Measurements from ENCODE around the gene RAB17. TPM values are rescaled to one million over a fixed set of nuclear protein-coding genes. Genes with fewer than 3 reads are reported as not detected.

RAB17 gene
- total RNA-seq, 3 donors from 2014 or later (not counting 1 experiment from before 2014, with no cell fraction given) = not detected

- Histone ChIP-seq H3K36me3 (ENCODE audit: control insufficient read depth, insufficient read depth, low read length) (no peaks in the 10 kb centered on the region), H3K27me3 (ENCODE audit: control insufficient read depth, insufficient read depth, low read length) (no peaks in the 10 kb centered on the region), H3K9me3 (ENCODE audit: control insufficient read depth, insufficient read depth, low read length) (no peaks in the 10 kb centered on the region), H3K27ac (ENCODE audit: low read length) (no peak overlapping the region), H3K4me3 (ENCODE audit: low read length) (no peak overlapping the region), H3K4me1 (ENCODE audit: control insufficient read depth, insufficient read depth, low read length) (no peaks in the 10 kb centered on the region)
- H3K4me3 Mint-ChIP-seq = no peak overlapping the region
- H3K9me3 Mint-ChIP-seq = no peaks in the 10 kb centered on the region
- H3K36me3 Mint-ChIP-seq = no peaks in the 10 kb centered on the region
- H3K4me1 Mint-ChIP-seq = no peaks in the 10 kb centered on the region
- 88% methylated on average over 26 of the region's 26 CpGs for WGBS (ENCODE audit: insufficient coverage)
- H3K27ac Mint-ChIP-seq = no peak overlapping the region
- DNase-seq (no peak), ATAC-seq (no peak)
- H3K27me3 Mint-ChIP-seq (ENCODE audit: low read depth in 2 of 2) = no peaks in the 10 kb centered on the region
- intact Hi-C loops (cut with micrococcal nuclease) = no loop called here
- no peak for TF ChIP-seq CTCF (IDR thresholded peaks at IDR 0.05)
Observed at GRCh38 chr2:237577956-237578870, 12.3 kb downstream of the RAB17 start.

DNA sequence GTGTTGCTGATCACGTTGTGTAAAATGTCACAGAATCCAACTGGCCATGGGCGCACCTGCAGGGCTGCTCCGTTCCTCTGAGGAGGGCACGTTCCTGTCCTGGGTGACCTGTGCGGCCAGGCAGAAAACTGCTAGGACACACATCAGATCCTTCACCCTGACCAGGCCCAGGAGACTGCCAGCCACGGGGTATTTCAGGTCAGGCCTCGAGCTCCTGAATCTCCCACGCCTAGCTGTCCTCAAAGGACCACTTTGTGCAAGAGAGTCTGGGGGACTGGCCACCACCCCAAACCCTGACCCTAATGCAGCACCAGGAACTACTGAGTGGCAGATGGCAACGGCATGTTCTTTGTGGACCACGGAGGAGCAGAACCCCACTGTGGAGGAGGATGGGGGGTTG lies 13.1 kb downstream of the RAB17 start:
- H3K4me1 Mint-ChIP-seq = no peaks in the 10 kb centered on the region
- H3K9me3 ChIP-seq (ENCODE audit: control insufficient read depth, insufficient read depth, low read length) = no peaks in the 10 kb centered on the region
- no peak overlapping the region for H3K4me3 Mint-ChIP-seq
- H3K27ac ChIP-seq (ENCODE audit: low read length) = no peak overlapping the region
- intact Hi-C loops (cut with micrococcal nuclease) = no loop called here
- no peaks in the 10 kb centered on the region for H3K27me3 Mint-ChIP-seq (ENCODE audit: low read depth in 2 of 2)
- no peak for ATAC-seq
- H3K36me3 Mint-ChIP-seq = no peaks in the 10 kb centered on the region
- H3K4me3 ChIP-seq (ENCODE audit: low read length) = no peak overlapping the region
- no peak for TF ChIP-seq CTCF (IDR thresholded peaks at IDR 0.05)
- 90% methylated on average over 10 of the region's 10 CpGs for WGBS (ENCODE audit: insufficient coverage)
- no peaks in the 10 kb centered on the region for H3K4me1 ChIP-seq (ENCODE audit: control insufficient read depth, insufficient read depth, low read length)
- no peak for DNase-seq
- H3K27ac Mint-ChIP-seq = no peak overlapping the region
- no peaks in the 10 kb centered on the region for H3K9me3 Mint-ChIP-seq
- no peaks in the 10 kb centered on the region for H3K36me3 ChIP-seq (ENCODE audit: control insufficient read depth, insufficient read depth, low read length)
- H3K27me3 ChIP-seq (ENCODE audit: control insufficient read depth, insufficient read depth, low read length) = no peaks in the 10 kb centered on the region

DNA sequence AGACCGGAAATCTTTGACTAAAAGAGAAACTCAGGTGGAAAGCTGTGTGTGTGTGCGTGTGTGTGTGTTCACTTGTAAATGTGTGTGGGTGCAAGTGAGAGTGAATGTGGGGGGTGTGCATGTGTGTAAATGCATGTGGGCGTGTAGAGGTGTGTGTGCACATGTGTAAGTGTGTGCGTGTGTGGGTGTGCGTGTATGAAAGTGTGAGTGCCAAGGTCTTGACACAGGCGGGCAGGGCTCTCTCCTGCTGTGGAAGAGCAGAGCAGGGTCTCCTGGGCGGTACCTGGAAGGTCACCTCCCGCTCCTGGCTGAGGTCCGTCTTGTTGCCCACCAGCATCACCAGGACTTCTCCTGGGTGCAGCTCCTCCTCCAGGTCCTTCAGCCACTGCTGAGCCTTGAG lies 13.6 kb downstream of the RAB17 start:
- Histone ChIP-seq H3K9me3 (ENCODE audit: control insufficient read depth, insufficient read depth, low read length) (no peaks in the 10 kb centered on the region), H3K36me3 (ENCODE audit: control insufficient read depth, insufficient read depth, low read length) (no peaks in the 10 kb centered on the region), H3K4me3 (ENCODE audit: low read length) (no peak overlapping the region), H3K27me3 (ENCODE audit: control insufficient read depth, insufficient read depth, low read length) (no peaks in the 10 kb centered on the region), H3K27ac (ENCODE audit: low read length) (no peak overlapping the region), H3K4me1 (ENCODE audit: control insufficient read depth, insufficient read depth, low read length) (peaks cover 2% of the 10 kb centered on the region)
- peaks cover 3% of the 10 kb centered on the region in 2 donors for H3K4me1 Mint-ChIP-seq
- no peak for ATAC-seq
- no peak overlapping the region for H3K4me3 Mint-ChIP-seq
- intact Hi-C loops (cut with micrococcal nuclease) = no loop called here
- H3K27ac Mint-ChIP-seq = no peak overlapping the region
- no peak for DNase-seq
- no peaks in the 10 kb centered on the region for H3K9me3 Mint-ChIP-seq
- H3K27me3 Mint-ChIP-seq (ENCODE audit: low read depth in 2 of 2) = no peaks in the 10 kb centered on the region
- H3K36me3 Mint-ChIP-seq = no peaks in the 10 kb centered on the region
- whole genome bisulfite sequencing (ENCODE audit: insufficient coverage) = 87% methylated on average over 9 of the region's 9 CpGs
- no peak for TF ChIP-seq CTCF (IDR thresholded peaks at IDR 0.05)

All from natural killer cell (primary cell).